Hair follicular keratinocyte (primary cell): ENCODE measurements around the gene PCYT1B. TPM values are rescaled to one million over a fixed set of nuclear protein-coding genes. Genes with fewer than 3 reads are reported as not detected.

Experiments used
- total RNA-seq: library from RNA; depleted of rRNA; stranded (reverse); fragments of >200 nt; gene quantifications from 2 replicates; pipeline ENCODE4 v1.2.3, GENCODE V29; 2015

The PCYT1B gene
- 7.2 and 8.8 TPM in 2 replicates for total RNA-seq

GRCh38 chrX:24647257-24648058, at the start of gene PCYT1B:
TSS of gene PCYT1B (minus strand) at chrX:24647347. CDS start at chrX:24647105, 242 bp downstream.

GRCh38 chrX:24693453-24694202, 46.5 kb upstream of the PCYT1B start, which contains the start of gene POLA1:
TSS of gene POLA1 (plus strand) at chrX:24693918. CDS start at chrX:24693962, 44 bp downstream.

Other genes with a start within 250 kb of the PCYT1B start
- gene PDK3, start 182.1 kb downstream of the PCYT1B start, total RNA-seq = 5.0 and 8.3 TPM in 2 replicates
- 3.4 and 13.9 TPM in 2 replicates for gene POLA1, start 46.6 kb upstream of the PCYT1B start, total RNA-seq